Measurements from ENCODE around the gene TRIP6. TPM values are rescaled to one million over a fixed set of nuclear protein-coding genes. Genes with fewer than 3 reads are reported as not detected.

Gene TRIP6
- total and polyA plus RNA-seq, 2 experiments from 2014 or later, result 44.6 to 112 TPM

DNA sequence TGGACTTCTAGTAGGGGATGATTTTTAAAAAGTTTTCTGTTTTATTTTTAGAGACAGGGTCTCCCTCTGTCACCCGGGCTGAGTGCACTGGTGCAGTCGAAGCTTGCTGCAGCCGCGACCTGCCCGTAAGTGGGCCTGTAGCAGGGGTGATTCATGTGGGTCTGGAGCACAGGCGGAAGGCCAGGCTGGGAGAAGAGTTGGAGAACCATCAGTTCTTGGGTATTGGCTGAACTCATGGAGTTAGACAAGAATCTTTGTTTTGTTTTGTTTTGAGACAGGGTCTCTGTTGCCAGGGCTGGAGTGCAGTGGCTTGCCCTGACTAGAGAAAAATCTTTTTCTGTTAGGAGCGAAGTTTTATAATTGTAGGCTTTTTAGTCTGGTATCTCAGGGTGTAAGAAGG is 13.5 kb downstream of the TRIP6 start:
- Histone ChIP-seq H3K4me1 (ENCODE audit: insufficient read depth) (peaks cover 8% of the 10 kb centered on the region), H3K36me3 (ENCODE audit: insufficient read depth) (peaks cover 58% of the 10 kb centered on the region), H3K4me3 (no peak overlapping the region), H3K4me2 (no peak overlapping the region), H3K9me2 (ENCODE audit: insufficient read depth) (no peaks in the 10 kb centered on the region), H4K20me1 (replicated peaks; ENCODE audit: insufficient read depth) (peaks cover 60% of the 10 kb centered on the region), H3K27ac (ENCODE audit: low read depth) (no peak overlapping the region), H3K27me3 (ENCODE audit: insufficient read depth) (no peaks in the 10 kb centered on the region), H3F3A (replicated peaks; ENCODE audit: low read depth) (peaks cover 36% of the 10 kb centered on the region), H3K79me2 (replicated peaks; ENCODE audit: insufficient read depth) (peaks cover 72% of the 10 kb centered on the region), H2AFZ (no peak overlapping the region)
- no peaks in the 10 kb centered on the region; the same call in 2 of the 3 replicates for H3K9me3 Mint-ChIP-seq
- TF ChIP-seq JUNB (IDR thresholded peaks at IDR 0.05; ENCODE audit: unreplicated experiment), result no peak
- TF ChIP-seq, protein P1, sequence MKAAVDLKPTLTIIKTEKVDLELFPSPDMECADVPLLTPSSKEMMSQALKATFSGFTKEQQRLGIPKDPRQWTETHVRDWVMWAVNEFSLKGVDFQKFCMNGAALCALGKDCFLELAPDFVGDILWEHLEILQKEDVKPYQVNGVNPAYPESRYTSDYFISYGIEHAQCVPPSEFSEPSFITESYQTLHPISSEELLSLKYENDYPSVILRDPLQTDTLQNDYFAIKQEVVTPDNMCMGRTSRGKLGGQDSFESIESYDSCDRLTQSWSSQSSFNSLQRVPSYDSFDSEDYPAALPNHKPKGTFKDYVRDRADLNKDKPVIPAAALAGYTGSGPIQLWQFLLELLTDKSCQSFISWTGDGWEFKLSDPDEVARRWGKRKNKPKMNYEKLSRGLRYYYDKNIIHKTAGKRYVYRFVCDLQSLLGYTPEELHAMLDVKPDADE (IDR thresholded peaks at IDR 0.05), result no peak
- TF ChIP-seq EZH2phosphoT487 (IDR thresholded peaks at IDR 0.05; ENCODE audit: unreplicated experiment), result no peak
- TF ChIP-seq, protein P2, sequence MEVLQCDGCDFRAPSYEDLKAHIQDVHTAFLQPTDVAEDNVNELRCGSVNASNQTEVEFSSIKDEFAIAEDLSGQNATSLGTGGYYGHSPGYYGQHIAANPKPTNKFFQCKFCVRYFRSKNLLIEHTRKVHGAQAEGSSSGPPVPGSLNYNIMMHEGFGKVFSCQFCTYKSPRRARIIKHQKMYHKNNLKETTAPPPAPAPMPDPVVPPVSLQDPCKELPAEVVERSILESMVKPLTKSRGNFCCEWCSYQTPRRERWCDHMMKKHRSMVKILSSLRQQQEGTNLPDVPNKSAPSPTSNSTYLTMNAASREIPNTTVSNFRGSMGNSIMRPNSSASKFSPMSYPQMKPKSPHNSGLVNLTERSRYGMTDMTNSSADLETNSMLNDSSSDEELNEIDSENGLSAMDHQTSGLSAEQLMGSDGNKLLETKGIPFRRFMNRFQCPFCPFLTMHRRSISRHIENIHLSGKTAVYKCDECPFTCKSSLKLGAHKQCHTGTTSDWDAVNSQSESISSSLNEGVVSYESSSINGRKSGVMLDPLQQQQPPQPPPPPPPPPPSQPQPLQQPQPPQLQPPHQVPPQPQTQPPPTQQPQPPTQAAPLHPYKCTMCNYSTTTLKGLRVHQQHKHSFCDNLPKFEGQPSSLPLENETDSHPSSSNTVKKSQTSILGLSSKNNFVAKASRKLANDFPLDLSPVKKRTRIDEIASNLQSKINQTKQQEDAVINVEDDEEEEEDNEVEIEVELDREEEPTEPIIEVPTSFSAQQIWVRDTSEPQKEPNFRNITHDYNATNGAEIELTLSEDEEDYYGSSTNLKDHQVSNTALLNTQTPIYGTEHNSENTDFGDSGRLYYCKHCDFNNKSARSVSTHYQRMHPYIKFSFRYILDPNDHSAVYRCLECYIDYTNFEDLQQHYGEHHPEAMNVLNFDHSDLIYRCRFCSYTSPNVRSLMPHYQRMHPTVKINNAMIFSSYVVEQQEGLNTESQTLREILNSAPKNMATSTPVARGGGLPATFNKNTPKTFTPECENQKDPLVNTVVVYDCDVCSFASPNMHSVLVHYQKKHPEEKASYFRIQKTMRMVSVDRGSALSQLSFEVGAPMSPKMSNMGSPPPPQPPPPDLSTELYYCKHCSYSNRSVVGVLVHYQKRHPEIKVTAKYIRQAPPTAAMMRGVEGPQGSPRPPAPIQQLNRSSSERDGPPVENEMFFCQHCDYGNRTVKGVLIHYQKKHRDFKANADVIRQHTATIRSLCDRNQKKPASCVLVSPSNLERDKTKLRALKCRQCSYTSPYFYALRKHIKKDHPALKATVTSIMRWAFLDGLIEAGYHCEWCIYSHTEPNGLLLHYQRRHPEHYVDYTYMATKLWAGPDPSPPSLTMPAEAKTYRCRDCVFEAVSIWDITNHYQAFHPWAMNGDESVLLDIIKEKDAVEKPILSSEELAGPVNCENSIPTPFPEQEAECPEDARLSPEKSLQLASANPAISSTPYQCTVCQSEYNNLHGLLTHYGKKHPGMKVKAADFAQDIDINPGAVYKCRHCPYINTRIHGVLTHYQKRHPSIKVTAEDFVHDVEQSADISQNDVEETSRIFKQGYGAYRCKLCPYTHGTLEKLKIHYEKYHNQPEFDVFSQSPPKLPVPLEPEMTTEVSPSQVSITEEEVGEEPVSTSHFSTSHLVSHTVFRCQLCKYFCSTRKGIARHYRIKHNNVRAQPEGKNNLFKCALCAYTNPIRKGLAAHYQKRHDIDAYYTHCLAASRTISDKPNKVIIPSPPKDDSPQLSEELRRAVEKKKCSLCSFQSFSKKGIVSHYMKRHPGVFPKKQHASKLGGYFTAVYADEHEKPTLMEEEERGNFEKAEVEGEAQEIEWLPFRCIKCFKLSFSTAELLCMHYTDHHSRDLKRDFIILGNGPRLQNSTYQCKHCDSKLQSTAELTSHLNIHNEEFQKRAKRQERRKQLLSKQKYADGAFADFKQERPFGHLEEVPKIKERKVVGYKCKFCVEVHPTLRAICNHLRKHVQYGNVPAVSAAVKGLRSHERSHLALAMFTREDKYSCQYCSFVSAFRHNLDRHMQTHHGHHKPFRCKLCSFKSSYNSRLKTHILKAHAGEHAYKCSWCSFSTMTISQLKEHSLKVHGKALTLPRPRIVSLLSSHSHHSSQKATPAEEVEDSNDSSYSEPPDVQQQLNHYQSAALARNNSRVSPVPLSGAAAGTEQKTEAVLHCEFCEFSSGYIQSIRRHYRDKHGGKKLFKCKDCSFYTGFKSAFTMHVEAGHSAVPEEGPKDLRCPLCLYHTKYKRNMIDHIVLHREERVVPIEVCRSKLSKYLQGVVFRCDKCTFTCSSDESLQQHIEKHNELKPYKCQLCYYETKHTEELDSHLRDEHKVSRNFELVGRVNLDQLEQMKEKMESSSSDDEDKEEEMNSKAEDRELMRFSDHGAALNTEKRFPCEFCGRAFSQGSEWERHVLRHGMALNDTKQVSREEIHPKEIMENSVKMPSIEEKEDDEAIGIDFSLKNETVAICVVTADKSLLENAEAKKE (CRISPR knock-in tag; IDR thresholded peaks at IDR 0.05), result no peak
- TF ChIP-seq ZNF331 (CRISPR knock-in tag; IDR thresholded peaks at IDR 0.05; ENCODE audit: low read depth), result no peak
- no peak for TF ChIP-seq STAT1 (IDR thresholded peaks at IDR 0.05; ENCODE audit: unreplicated experiment)
- TF ChIP-seq, protein P3, sequence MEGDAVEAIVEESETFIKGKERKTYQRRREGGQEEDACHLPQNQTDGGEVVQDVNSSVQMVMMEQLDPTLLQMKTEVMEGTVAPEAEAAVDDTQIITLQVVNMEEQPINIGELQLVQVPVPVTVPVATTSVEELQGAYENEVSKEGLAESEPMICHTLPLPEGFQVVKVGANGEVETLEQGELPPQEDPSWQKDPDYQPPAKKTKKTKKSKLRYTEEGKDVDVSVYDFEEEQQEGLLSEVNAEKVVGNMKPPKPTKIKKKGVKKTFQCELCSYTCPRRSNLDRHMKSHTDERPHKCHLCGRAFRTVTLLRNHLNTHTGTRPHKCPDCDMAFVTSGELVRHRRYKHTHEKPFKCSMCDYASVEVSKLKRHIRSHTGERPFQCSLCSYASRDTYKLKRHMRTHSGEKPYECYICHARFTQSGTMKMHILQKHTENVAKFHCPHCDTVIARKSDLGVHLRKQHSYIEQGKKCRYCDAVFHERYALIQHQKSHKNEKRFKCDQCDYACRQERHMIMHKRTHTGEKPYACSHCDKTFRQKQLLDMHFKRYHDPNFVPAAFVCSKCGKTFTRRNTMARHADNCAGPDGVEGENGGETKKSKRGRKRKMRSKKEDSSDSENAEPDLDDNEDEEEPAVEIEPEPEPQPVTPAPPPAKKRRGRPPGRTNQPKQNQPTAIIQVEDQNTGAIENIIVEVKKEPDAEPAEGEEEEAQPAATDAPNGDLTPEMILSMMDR (conservative IDR thresholded peaks at IDR 0.05; ENCODE audit: low read depth in 2 of 2), result no peak
- no peak for TF ChIP-seq ZNF114 (CRISPR knock-in tag; IDR thresholded peaks at IDR 0.05)
- TF ChIP-seq, protein P4, sequence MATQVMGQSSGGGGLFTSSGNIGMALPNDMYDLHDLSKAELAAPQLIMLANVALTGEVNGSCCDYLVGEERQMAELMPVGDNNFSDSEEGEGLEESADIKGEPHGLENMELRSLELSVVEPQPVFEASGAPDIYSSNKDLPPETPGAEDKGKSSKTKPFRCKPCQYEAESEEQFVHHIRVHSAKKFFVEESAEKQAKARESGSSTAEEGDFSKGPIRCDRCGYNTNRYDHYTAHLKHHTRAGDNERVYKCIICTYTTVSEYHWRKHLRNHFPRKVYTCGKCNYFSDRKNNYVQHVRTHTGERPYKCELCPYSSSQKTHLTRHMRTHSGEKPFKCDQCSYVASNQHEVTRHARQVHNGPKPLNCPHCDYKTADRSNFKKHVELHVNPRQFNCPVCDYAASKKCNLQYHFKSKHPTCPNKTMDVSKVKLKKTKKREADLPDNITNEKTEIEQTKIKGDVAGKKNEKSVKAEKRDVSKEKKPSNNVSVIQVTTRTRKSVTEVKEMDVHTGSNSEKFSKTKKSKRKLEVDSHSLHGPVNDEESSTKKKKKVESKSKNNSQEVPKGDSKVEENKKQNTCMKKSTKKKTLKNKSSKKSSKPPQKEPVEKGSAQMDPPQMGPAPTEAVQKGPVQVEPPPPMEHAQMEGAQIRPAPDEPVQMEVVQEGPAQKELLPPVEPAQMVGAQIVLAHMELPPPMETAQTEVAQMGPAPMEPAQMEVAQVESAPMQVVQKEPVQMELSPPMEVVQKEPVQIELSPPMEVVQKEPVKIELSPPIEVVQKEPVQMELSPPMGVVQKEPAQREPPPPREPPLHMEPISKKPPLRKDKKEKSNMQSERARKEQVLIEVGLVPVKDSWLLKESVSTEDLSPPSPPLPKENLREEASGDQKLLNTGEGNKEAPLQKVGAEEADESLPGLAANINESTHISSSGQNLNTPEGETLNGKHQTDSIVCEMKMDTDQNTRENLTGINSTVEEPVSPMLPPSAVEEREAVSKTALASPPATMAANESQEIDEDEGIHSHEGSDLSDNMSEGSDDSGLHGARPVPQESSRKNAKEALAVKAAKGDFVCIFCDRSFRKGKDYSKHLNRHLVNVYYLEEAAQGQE (IDR thresholded peaks at IDR 0.05; ENCODE audit: unreplicated experiment), result no peak
- DNase-seq (ENCODE audit: low spot score) (no peak), ATAC-seq (no peak)
- H3K4me3 Mint-ChIP-seq, result no peak overlapping the region; the same call in 2 of the 3 replicates
- H3K4me1 Mint-ChIP-seq, result peaks cover 36% of the 10 kb centered on the region
- H3K36me3 Mint-ChIP-seq (ENCODE audit: low read depth), result peaks cover 94% of the 10 kb centered on the region
- H3K27ac Mint-ChIP-seq, result peak overlapping the region; percentile 27; the same call in 1 of the 2 replicates
- H3K27me3 Mint-ChIP-seq (ENCODE audit: insufficient read depth, low read depth, poor library complexity), result peaks cover 12% of the 10 kb centered on the region

Measured in GM23338 (cell line).